NCI-H1417 (cell line): ENCODE measurements around the gene RAPGEF4.

Experiments used
- DNase-seq, 3 experiments: peaks; one replicate each; lab custom pipeline; 2025; lab: John Stamatoyannopoulos, UW

Gene RAPGEF4

DNA sequence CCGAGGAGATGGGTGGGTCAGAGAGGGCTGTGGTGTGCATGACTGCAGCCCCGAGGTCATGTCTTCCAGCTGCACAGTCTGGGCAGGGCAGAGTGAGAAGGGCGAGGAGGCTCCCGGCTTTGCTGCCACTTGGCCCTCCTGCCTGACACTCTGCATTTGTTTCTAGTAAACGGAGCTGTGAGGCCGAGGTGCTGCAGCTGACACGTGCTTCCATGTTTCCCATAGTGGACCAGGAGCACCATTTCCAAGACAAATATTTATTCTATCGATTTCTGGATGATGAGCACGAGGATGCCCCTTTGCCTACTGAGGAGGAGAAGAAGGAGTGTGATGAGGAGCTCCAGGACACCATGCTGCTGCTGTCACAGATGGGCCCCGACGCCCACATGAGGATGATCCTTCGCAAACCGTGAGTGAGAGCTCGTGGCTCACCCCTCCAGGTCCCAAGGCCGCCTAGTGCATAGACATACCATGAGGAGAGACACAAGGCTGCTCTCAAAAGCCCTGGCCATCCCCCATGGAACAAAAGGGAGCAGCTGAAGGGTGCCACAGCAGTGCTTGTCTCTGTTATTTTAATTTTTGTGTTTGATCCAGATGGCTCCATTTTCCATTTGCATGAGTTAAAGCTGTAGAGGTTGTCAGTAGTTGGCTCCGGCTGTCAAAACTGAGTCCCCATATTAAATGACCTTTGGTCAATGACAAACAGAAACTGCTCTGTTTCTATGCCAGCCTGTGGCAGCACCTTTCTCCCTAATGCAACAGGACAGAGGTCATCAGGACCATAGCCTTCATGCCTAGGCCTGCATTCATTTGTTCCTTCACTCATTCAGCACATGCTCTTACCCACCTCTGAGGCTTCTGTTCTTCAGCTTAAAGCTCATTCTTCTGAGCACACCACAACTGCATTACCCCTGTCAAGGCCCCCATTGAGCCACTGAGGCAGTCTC is 231.7 kb downstream of the RAPGEF4 start:
- no peak for DNase-seq

DNA sequence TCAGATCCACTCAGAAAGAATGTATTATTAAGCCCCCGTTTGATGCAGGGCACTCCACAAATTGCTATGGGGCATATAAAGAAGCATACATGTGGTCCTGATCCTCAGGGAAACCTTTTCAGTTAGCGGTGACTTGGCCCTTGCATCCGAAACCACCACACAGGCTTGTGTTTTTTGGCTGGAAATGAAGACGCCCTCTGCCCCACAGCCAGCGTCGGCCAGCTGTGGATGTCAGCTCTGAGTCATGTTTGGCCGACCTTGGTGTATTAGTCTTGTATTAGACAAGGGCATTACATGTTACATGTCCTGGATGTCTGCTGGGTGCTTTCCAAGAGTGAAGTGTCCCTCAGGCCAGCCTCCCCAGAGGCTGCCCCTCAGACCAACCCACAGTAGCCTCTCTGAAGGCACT is 232.4 kb downstream of the RAPGEF4 start:
- DNase-seq: no peak

DNA sequence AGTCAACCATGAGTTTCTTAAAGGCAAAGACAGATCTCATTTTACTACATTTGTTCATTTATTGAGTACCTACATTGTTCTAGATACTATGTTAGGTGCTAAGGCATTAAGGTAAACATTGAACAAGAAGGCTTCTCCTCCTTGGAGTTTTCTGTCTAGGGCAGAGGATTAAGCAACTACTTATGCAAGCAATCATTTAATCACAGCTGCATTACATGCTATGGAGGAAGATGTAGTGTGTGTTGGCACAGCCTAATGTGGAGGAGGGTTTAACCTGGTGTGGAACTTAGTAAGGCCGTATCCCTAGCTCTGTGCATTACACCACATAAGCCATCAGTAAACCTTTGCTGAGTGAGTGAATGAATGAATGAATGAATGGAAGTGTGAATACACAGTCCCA is 233.5 kb downstream of the RAPGEF4 start:
- no peak for DNase-seq

DNA sequence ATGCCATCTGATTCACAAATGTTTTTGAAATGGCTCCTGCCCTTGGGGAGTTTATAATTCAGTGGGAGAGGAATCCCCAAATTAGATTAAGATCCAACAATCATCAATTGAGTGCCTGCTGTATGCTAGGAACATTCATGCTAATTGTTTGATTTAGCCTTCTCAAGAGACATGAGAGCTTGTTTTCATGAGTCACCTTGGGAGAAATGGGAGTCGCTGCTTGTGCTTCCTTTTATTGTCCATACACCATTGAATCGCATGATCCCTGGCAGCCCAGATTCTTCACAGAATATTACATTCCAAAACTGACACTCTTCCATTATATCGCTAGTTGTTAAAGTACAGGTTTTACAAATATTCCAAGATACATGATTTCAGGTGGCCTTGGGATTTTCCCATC is 234.0 kb downstream of the RAPGEF4 start:
- DNase-seq: no peak

GRCh38 chr2:172970660-172971059 is 235.0 kb downstream of the RAPGEF4 start:
- no peak for DNase-seq

GRCh38 chr2:172972005-172972619 is 236.5 kb downstream of the RAPGEF4 start:
- DNase-seq: peak in 1 of 3 experiments; percentile 13

DNA sequence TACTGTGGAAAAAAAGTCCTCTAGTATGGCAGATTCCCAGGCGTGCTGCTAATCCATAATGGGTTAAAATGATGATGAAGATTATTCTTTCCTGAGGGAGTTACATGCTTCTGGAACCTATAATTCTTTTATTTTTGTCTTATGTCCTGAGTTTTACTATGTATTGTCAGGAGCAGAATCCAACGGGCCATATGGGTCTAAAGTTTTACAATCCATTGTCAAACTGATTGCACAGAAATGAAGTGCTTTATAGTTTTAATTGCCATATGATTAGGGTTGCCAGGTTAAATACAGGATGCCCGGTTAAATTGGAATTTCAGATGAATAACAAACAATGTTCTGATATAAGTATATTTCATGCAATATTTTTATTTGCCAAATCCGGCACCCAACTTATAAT is 239.1 kb downstream of the RAPGEF4 start:
- DNase-seq: no peak

- DNase-seq: no peak
These were observed 240.5 kb downstream of the RAPGEF4 start for GRCh38 chr2:172976116-172976515.

DNA sequence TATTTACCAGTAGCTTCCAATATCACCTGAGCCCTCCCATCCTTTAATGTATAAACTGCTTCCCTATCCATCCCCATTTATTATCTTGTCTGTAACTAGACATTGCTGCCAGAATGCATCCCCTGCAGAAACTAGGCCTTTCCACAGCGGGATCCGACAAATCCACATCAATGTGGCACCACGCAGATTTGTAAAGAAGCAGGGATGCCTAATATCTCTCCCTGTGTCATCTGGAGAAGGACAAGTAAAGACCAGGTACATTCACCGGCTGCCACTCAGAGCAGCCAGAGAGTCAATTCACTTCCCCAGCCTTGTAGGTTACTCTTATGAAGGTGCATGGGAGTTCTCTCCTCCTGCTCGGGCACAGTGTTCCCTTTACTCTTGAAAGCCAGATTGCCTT is 241.2 kb downstream of the RAPGEF4 start:
- no peak for DNase-seq

- DNase-seq: no peak
These were observed 241.8 kb downstream of the RAPGEF4 start for GRCh38 chr2:172977270-172978062.

DNA sequence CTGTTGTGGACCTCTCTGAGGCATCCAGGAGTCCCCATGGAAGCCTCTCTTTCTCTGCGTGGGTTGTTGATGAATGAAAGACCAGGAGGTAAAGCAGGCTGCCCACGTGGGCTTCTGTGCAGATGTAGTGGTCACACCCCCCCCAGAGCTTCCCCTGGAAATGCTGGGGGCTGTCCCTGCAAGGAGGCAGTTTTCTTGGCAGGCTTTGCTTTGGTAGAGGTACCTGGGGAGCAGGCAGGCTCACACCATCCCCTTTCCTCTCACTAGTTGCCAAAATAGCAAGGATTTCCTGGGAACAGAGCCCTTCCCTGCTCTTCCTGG is 242.4 kb downstream of the RAPGEF4 start:
- DNase-seq: no peak

DNA sequence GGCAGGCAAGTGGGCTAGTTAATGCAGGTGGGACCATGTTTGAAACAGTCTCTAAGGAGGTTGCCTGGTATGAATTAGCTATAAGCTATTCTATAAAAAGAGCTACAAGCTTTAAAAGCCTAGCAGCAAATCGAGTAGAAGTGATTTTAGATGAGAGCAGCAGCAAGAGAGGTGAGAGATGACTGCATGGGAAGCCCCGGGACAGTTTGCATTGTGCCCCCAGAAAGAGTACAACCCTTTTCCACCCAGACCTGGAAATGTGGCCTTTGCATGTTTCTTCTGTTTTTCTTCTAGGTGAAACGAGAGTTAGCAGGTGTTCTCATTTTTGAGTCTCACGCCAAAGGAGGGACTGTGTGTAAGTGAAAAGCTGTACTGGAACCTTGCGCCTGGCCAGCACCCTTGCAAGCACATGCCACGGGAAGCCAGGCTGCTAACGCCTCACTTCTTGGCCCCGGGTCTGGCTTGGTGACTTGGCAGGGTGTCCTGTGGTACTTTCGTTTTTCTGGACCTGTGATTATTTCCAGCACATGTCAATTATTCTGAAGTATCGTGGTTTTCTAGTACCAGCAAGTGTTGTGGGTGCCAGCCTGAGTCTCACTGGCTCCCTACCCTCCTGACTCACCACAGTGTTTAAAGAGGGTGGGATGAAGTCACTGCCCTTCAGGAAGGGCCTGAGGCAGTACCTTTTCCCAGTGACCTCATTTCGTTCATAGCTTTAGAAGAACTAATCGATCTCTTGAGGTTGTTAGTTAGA is 249.7 kb downstream of the RAPGEF4 start:
- DNase-seq: peak in 2 of 3 experiments; percentile 2 to 11

- no peak for DNase-seq
These were observed 250.4 kb downstream of the RAPGEF4 start for GRCh38 chr2:172986040-172986439.

DNA sequence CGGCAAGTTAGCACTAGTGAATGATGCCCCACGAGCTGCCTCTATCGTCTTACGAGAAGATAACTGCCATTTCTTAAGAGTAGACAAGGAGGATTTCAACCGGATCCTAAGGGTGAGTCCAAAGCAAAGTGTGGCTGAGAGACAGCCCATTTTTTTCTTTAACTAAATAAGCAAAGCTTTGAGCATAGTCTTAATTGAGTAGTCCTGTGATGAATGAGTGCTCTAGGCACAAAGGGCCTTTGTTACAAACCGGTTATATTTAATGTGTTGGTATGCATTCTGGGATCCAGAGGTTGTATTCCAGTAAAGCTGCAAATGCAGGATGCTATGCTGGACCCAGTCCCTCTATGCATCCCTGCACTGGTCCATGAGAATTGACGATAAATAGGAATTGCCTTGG is 253.1 kb downstream of the RAPGEF4 start:
- no peak for DNase-seq

DNA sequence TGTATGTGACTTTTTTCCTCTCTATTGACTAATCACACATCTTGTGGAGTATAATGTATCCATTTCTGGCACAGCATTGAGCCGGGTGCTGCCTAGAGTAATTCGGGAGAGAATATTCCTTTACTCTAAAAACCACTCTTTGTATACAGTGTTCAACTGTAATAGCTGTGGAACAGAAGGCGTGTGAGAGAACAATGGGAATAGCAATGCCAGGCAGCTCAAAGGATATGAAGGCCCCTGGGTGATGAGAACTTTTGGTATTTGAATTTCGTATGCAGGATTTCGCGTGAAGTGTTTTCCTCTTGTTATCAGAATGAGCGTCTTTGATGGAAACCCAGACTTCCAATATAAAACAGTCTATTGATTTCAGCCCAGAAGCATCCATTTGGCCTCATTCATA is 255.4 kb downstream of the RAPGEF4 start:
- DNase-seq: no peak

GRCh38 chr2:172993139-172993538 is 257.5 kb downstream of the RAPGEF4 start:
- DNase-seq: no peak

DNA sequence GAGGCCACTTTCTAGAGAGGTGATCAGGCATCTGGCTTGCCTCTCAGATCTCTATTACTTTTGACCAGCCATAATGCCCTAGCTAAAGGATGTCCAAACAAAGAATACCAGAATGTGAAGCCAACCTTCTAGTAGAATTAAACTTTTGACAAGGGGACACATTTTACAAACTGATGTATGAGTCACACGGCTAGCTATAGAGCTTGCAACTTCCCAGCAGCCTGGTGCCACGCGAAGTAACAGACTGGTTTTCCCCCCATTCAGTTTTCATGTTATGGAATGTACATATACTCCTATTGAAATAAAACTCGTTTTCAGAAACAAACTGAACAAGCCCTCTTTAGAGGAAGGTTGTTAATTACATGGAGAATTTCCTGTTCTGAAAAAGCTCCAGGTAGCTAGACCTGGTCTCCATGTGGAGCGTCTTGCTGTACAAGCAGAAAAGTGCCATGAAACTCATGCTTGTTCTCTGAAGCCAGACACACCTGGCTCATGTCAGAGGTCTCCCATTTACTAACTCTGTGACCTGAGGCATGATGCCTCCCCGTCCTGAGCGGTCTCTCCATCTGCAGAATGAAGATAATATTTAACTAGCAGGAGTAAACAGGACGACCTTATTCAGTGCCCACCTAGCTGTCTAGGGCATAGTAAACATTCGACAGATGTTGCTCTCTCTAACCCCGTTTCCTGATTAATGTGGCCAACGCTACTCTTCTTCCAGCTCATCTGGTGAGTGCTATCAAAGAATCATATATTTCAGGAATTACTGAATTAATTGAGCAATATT is 258.5 kb downstream of the RAPGEF4 start:
- DNase-seq: no peak

- no peak for DNase-seq
These were observed 259.2 kb downstream of the RAPGEF4 start for GRCh38 chr2:172994864-172995263.

DNA sequence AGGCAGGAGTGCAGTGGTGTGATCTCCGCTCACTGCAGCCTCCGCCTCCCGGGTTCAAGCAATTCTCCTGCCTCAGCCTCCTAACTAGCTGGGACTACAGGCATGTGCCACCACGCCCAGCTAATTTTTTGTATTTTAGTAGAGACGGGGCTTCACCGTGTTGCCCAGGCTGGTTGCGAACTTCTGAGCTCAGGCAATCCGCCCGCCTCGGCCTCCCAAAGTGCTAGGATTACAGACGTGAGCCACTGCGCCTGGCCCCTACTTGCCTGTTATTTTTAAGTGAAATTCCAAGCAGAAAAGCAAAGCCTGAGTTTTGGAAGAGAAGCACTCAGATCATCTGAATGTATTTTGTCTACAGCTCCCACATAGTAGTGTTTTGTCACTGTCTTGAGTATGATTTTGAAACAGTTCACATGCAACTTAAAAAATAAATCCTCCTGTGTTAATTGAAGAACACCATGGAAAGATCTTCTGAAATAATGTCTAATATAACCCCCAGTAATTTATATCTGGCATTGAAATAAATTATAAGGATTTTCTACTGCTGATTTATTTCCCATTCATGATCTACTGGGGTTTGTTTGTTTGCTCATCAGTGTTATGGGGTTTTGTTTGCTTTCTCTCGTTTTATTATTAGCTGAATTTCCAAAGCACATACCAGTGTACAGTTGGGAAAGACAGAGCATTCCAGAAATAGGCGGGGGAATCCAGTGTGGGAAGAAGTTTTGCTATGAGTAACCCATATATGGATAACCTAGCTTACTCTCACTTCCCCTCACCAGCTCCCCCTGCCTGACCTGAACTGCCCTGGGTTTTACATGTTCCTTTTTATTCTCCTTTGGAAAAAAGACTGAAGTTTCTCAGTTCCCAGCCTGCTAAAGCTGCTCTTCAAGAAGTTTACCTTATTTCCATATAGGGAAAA is 259.9 kb downstream of the RAPGEF4 start:
- DNase-seq: no peak

DNA sequence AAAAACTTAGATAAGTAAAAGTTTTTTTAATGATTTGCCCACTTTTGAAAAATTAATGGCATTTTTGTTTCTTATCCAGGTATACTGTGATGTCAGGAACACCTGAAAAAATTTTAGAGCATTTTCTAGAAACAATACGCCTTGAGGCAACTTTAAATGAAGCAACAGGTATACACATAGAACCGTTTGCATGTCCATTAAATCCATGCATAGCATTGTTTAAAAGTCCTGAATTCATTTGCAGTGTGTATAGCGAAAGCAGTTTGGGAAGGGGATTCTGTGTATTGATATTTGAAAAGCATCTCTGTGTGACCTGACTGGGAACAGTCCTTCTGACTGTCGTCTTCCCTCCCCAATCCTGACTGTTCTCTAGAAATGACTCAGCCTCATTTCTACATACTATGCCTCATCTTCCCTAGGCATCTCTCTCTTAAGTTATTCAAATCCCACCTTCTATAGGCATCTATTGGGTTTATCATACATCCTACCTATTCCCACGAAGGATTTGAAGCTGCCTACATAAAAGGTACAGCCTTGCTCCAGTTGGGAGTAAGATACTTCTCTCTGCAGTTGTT is 260.8 kb downstream of the RAPGEF4 start:
- DNase-seq: no peak
